K562 (cell line): ENCODE results near the gene CYB5B. TPM values are rescaled to one million over a fixed set of nuclear protein-coding genes. Genes with fewer than 3 reads are reported as not detected.
A peak's percentile ranks its signal among the peaks of the same experiment; 100 is the strongest.

Source experiments
- ATF7 ChIP-seq: fragments of 450-650 bp; IDR thresholded peaks from 2 replicates; pipeline ENCODE4 v1.7.1; 2014; ENCODE audit warnings: mild to moderate bottlenecking, moderate library complexity
- BCL6 ChIP-seq: fragments of 250-450 bp; sonication (Bioruptor Pico); IDR thresholded peaks from 2 replicates; pipeline ENCODE4 v1.4.0; 2020
- BRD4 ChIP-seq: fragments of 200-600 bp; sonication (generic); IDR thresholded peaks from 2 replicates; pipeline ENCODE4 v1.6.1; 2017; ENCODE audit warnings: inconsistent platforms
- CSDE1 ChIP-seq, 2 experiments: fragments of 450-650 bp; IDR thresholded peaks; 2 replicates each; pipeline ENCODE4 v1.6.1; 2016; ENCODE audit warnings: mild to moderate bottlenecking in 1 of 2
- E2F1 ChIP-seq: sonication (generic); formaldehyde crosslinking; IDR thresholded peaks from 2 replicates; pipeline ENCODE4 v1.8.1; 2023; ENCODE audit warnings: mild to moderate bottlenecking, missing genetic modification reagents, moderate library complexity
- GABPA ChIP-seq: fragments of 200-800 bp; sonication (Bioruptor generic); conservative IDR thresholded peaks from 2 replicates; pipeline ENCODE4 v1.6.1; 2016; ENCODE audit warnings: low read depth, missing genetic modification characterization, missing compliant biosample characterization
- GTF2F1 ChIP-seq: IDR thresholded peaks from 2 replicates; pipeline ENCODE4 v1.6.1; 2011; ENCODE audit warnings: low read depth, low read length, improper control_type of control experiment
- HOXB6 ChIP-seq: fragments of 250-450 bp; sonication (Bioruptor Pico); IDR thresholded peaks from 2 replicates; pipeline ENCODE4 v1.5.1; 2022; ENCODE audit warnings: mild to moderate bottlenecking, borderline replicate concordance
- ID3 ChIP-seq, 2 experiments: fragments of 250-450 bp in 1 of 2; fragments of 450-650 bp in 1 of 2; sonication (Bioruptor Pico) in 1 of 2; IDR thresholded peaks; 2 replicates each; pipeline versions ENCODE4 v1.6.1 to v1.8.0; 2016 to 2021; ENCODE audit warnings: mild to moderate bottlenecking in 2 of 2, moderate library complexity in 2 of 2, missing compliant biosample characterization in 1 of 2, missing genetic modification characterization in 1 of 2
- KDM5B ChIP-seq: fragments of 200-600 bp; sonication (generic); IDR thresholded peaks from 2 replicates; pipeline ENCODE4 v1.6.1; 2012; ENCODE audit warnings: low read depth, mild to moderate bottlenecking, moderate library complexity, low read length, control low read depth, inconsistent platforms; ENCODE audit not compliant: insufficient replicate concordance
- MAZ ChIP-seq, 2 experiments: fragments of 450-650 bp in 1 of 2; sonication (generic) in 1 of 2; formaldehyde crosslinking; IDR thresholded peaks in 1 of 2; conservative IDR thresholded peaks in 1 of 2; 2 replicates each; pipeline versions ENCODE4 v1.4.0 to v1.5.0; 2020; ENCODE audit warnings: mild to moderate bottlenecking in 1 of 2, missing genetic modification reagents in 1 of 2
- MCM7 ChIP-seq, 2 experiments: fragments of 450-650 bp; IDR thresholded peaks; 2 replicates each; pipeline ENCODE4 v1.6.1; 2016 to 2018
- MNT ChIP-seq, 2 experiments: fragments of 450-650 bp; conservative IDR thresholded peaks; 2 replicates each; pipeline ENCODE4 v1.6.1; 2017; ENCODE audit warnings: mild to moderate bottlenecking in 2 of 2, moderate library complexity in 2 of 2
- RBM17 ChIP-seq: fragments of 200-400 bp; formaldehyde crosslinking; IDR thresholded peaks from 2 replicates; pipeline ENCODE4 v1.6.1; 2017; ENCODE audit warnings: low read depth, mild to moderate bottlenecking, low read length, borderline replicate concordance
- RNF219 ChIP-seq: fragments of 250-450 bp; sonication (Bioruptor Pico); IDR thresholded peaks from 2 replicates; pipeline ENCODE4 v1.5.0; 2022; ENCODE audit warnings: mild to moderate bottlenecking
- polyA plus RNA-seq, 8 experiments: library from polyadenylated mRNA; depleted of rRNA in 4 of 8; stranded (reverse) in 5 of 8; unstranded in 3 of 8; fragments of >200 nt; fragmentation: Nextera tagmentation in 2 of 8; fragmentation: Illumina TruSeq in 1 of 8; extraction: Ambion mirVana in 2 of 8; extraction: Trizol in 1 of 8; gene quantifications; 2 replicates each; pipeline versions ENCODE4 v1.2.1 to v1.2.3, GENCODE V29; 2011 to 2014; ENCODE audit warnings: inconsistent platforms in 1 of 8, missing spikeins in 1 of 8
- total RNA-seq, 7 experiments: library from RNA; depleted of rRNA in 6 of 7; stranded (reverse); fragments of >200 nt in 6 of 7; fragmentation: Illumina TruSeq in 2 of 7; extraction: Trizol in 2 of 7; gene quantifications; 2 replicates each; pipeline versions ENCODE4 v1.2.1 to v1.2.3, GENCODE V29; 2011 to 2021; ENCODE audit warnings: low replicate concordance in 1 of 7
- TF ChIP-seq, protein P1 (sequence below): IDR thresholded peaks from 2 replicates; pipeline ENCODE4 v1.6.1; 2011; ENCODE audit not compliant: insufficient read length; ENCODE audit errors: extremely low read depth
- TF ChIP-seq, protein P2 (sequence below): sonication (generic); formaldehyde crosslinking; IDR thresholded peaks from 2 replicates; pipeline ENCODE4 v1.8.0; 2022; ENCODE audit warnings: missing genetic modification reagents, mild to moderate bottlenecking, borderline replicate concordance

The CYB5B gene
- total and polyA plus RNA-seq, 9 of the 15 experiments (the other 6 are each of a cell fraction or from before 2014, with no cell fraction given), result 29.9 to 274 (median 136) TPM

DNA sequence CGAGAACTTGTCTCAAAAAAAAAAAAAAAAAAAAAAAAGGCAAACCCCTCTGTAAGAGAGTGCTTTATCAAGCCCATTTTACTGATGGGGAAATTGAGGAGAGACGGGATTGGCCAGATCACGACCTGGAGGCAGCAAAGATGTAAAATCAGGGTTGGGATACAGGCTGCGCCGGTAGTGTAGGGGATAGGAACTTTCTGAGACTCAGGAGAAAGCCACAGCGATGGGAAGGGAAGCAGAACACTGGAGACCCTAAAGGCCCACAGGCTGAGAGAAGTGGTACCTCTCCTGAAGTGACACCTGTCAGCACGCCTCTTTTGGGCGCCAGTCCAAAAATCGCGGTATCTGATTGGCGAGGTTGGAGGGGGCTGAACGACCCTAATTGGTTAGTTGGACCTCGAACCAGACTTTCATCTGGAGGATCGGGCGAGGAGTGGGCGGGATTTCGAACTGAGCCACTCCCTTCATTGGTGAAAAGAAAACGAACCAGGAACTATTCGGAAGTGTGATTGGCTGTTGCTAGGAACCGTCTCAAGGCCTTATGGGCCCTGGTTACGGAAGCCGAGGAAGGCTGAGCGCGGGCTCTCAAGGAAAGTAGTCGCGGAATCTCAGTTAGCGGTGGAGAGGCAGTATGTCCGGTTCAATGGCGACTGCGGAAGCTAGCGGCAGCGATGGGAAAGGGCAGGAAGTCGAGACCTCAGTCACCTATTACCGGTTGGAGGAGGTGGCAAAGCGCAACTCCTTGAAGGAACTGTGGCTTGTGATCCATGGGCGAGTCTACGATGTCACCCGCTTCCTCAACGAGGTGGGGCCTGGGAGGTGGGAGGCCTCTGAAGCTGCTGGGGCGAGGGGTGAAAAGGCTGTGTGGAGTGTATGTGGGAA, at the start of gene CYB5B (continued):
- peak; percentile 23 to 69; a peak in 2 of 4 replicates for TF ChIP-seq MNT (conservative IDR thresholded peaks at IDR 0.05)
- peak in 1 of 2 experiments; percentile 51; a peak in 2 of 4 replicates for TF ChIP-seq MAZ (CRISPR knock-in tag; conservative IDR thresholded peaks at IDR 0.05 in 1 of 2, IDR thresholded peaks at IDR 0.05 in 1 of 2)
- TF ChIP-seq RBM17, result no peak
- no peak for TF ChIP-seq GTF2F1
- peak; percentile 71; the same call in 1 of the 2 replicates for TF ChIP-seq E2F1 (CRISPR knock-in tag)
- TF ChIP-seq, protein P1, sequence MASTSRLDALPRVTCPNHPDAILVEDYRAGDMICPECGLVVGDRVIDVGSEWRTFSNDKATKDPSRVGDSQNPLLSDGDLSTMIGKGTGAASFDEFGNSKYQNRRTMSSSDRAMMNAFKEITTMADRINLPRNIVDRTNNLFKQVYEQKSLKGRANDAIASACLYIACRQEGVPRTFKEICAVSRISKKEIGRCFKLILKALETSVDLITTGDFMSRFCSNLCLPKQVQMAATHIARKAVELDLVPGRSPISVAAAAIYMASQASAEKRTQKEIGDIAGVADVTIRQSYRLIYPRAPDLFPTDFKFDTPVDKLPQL, result no peak
- no peak for TF ChIP-seq RNF219 (CRISPR knock-in tag)
- TF ChIP-seq ID3 (CRISPR knock-in tag; IDR thresholded peaks at IDR 0.05), result no peak
- no peak for TF ChIP-seq ID3 (tag; IDR thresholded peaks at IDR 0.05)
- peak; percentile 67 for TF ChIP-seq GABPA (tag)
- TF ChIP-seq KDM5B, result peak; percentile 87
- TF ChIP-seq ATF7, result peak; percentile 46; the same call in 1 of the 2 replicates
- TF ChIP-seq BCL6, result no peak
- no peak for TF ChIP-seq CSDE1 (IDR thresholded peaks at IDR 0.05)
- TF ChIP-seq MCM7 (IDR thresholded peaks at IDR 0.05), result no peak
- no peak for TF ChIP-seq BRD4
- TF ChIP-seq, protein P2, sequence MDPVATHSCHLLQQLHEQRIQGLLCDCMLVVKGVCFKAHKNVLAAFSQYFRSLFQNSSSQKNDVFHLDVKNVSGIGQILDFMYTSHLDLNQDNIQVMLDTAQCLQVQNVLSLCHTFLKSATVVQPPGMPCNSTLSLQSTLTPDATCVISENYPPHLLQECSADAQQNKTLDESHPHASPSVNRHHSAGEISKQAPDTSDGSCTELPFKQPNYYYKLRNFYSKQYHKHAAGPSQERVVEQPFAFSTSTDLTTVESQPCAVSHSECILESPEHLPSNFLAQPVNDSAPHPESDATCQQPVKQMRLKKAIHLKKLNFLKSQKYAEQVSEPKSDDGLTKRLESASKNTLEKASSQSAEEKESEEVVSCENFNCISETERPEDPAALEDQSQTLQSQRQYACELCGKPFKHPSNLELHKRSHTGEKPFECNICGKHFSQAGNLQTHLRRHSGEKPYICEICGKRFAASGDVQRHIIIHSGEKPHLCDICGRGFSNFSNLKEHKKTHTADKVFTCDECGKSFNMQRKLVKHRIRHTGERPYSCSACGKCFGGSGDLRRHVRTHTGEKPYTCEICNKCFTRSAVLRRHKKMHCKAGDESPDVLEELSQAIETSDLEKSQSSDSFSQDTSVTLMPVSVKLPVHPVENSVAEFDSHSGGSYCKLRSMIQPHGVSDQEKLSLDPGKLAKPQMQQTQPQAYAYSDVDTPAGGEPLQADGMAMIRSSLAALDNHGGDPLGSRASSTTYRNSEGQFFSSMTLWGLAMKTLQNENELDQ (CRISPR knock-in tag), result no peak
- no peak for TF ChIP-seq HOXB6 (CRISPR knock-in tag)
